SIG-M5 treated with dmso at 0.1 percent for 504 hours (cell line): ENCODE measurements around the gene CTNND2.

Source experiments
- DNase-seq: peaks from one replicate; lab custom pipeline; 2025; ENCODE audit not compliant: unreplicated experiment; lab: John Stamatoyannopoulos, UW

Gene CTNND2

DNA sequence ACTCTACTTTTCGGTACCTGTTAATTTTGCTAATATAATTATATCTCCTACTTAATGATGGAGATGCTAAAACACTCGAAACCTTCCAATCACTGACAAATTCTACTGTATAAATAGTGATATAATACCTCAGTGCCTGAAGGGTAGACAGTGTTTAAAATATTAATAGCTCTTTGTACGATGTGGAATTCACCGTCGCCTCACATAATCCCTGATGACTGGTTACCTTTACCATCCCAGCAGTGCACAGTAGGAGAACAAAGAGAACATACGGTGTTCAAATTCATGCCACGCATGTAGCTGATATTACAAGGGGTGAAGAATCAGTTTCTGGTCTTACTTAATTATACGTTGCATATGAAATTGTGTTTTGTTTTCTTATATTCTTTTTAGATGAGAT lies 506.7 kb downstream of the CTNND2 start:
- DNase-seq: no peak

- no peak for DNase-seq
Observed at GRCh38 chr5:11396917-11397316, 507.3 kb downstream of the CTNND2 start.

- DNase-seq: no peak
Observed at GRCh38 chr5:11394933-11395332, 509.3 kb downstream of the CTNND2 start.

- DNase-seq: no peak
Observed at GRCh38 chr5:11390291-11390767, 513.9 kb downstream of the CTNND2 start.

- no peak for DNase-seq
Observed at GRCh38 chr5:11387382-11387781, 516.9 kb downstream of the CTNND2 start.

GRCh38 chr5:11386398-11386797 lies 517.8 kb downstream of the CTNND2 start:
- DNase-seq: no peak

DNA sequence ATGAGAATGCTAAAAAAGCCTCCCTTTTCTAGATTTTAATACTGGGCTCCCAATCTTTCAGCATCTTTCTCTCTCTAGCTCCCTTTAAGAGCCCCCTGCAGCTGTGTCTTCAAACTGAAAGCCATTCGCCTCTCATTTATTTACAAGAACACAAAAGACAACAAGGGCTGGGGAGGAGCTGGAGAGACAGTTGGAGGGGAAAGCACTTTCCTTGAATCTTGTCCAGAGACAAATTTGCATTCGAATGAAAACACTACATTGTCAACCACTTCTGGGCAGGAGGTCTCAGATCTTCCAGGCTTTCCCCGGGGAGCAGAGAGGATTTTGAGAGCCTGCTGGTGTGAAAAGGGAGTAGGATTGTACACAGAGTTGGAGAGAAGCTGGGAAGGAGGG lies 518.3 kb downstream of the CTNND2 start:
- no peak for DNase-seq

DNA sequence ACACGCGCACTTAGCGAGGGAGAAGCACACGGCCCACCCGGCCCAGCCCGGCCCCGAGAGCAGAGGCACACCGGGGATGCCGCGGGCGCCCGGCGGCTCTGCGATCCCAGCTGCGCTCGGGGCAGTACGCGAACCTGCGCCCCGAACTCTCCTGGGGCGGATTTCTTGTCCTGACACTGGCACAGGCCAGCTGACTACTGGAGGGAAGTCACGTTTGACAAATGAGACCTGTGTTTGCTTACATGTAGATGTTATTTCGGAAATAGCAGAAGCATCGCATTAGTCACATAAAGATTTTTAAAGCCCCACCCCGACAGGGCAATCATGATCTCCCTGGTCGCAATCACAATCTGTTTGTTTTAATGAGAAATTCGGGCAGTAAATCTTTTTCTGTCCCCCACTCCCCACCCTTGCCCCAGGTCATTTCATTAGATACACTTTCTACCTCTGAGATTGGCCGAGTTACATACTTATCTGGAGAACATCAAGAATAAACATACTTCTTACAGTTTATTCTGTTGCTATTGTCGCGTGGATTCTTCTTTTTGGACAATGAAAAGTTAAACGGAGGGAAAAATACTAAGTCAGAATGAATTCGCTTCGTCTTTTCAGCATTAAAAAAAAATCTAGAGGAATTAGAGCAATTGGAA lies 518.9 kb downstream of the CTNND2 start:
- no peak for DNase-seq

DNA sequence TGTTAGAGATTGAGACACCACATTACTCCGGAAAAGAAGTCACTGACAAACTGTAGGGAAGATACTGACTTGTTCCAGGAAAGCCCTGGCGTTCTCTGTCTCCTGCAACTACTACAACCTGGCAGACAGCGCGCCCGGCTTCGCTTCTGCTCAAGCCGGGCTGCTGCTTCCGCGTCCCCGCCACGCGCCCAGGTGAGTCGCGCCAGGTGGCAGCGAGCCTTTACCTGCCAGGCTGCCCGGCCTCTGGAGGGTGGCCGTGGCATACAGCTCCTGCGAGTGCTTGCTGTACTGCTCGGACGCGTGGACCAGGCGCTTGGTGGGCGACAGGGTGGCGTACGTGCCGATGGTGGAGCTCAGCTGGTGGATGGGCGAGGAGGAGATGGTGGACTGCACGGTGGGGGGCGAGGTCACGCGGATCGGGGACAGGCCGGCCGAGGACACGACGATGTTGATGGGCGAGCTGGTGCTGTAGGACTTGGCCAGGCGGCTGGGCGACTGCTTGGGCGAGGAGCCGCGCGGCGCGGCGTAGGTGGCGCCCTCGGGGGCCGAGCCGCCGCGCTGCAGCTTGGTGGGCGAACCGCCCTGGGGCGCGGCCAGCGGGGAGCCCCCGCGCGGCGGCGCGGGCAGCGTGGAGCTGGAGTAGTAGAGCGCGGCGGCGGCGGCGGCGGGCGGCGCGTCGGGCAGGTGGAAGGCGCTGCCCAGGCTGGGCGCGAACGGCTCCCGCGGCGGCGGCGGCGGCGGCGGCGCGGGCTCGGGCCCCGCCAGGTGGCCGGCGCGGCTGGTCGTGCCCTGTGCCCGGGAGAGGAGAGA lies 519.6 kb downstream of the CTNND2 start:
- no peak for DNase-seq

DNA sequence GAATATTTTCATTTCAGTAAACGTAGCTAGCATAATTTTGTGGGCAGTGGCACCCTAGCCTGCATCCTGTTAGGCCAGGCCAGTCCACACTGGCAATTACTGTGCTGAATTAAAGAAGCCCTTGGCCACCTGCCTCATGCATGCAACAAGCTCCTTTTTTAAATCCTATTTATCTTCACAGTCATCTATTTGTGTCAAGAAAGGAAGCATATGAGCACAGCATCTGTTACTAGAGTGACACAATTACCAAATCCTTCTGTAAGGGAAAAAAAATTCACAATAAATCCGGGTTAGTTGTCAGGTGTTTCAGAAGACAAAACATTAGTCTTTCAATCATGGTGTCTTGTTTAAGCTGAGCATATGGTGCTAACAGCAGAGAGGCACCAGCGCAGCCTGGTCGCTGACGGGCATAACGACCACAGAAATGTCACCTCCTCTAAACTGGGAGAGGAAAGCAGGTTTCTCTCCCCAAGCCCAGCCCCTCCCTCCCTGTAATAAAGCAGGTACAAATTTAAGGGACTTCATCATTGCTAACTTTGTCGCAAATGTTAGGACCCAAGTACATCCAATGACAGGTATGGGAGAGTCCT lies 520.6 kb downstream of the CTNND2 start:
- no peak for DNase-seq

GRCh38 chr5:11378461-11378860 lies 525.8 kb downstream of the CTNND2 start:
- DNase-seq: no peak

GRCh38 chr5:11377896-11378295 lies 526.4 kb downstream of the CTNND2 start:
- DNase-seq: no peak

DNA sequence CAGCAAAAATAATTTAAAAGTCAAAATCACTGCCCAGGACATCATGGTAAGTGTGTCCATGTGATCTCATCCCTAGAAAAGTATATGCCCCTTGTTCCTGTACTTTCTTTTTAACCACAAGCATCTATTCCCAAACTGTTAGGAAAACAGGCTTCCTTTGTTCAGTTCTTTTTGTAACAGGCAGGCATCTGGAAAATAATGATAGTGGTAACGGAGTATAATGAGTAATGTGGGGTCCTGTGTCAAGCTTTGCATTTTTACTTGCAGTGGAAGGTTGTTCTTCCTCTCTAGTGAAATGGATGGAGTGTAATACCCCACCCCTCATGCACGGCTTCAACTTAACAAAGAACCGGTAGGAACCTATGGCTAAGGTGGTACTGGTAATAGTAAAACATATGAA lies 532.1 kb downstream of the CTNND2 start:
- no peak for DNase-seq

- DNase-seq: no peak
Observed at GRCh38 chr5:11371021-11371420, 533.2 kb downstream of the CTNND2 start.

DNA sequence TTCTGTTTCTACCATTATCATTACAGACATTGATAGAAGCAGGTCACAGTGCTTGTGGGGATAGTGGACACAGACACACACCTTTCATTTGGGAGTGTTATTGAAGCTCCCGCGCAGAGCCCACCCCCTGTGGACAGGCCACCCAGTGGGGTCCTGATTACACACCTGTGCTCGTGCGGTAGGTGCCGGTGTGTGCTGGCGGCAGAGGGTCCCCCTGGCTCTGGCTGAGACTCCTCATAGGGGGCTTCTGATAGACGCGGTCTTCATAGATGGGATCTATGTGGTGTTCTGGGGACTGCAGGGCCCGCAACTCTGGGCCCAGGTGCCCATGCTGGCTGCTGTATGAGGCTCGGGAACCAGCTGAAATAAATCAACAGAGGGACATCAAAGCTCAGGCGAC lies 539.7 kb downstream of the CTNND2 start:
- no peak for DNase-seq

DNA sequence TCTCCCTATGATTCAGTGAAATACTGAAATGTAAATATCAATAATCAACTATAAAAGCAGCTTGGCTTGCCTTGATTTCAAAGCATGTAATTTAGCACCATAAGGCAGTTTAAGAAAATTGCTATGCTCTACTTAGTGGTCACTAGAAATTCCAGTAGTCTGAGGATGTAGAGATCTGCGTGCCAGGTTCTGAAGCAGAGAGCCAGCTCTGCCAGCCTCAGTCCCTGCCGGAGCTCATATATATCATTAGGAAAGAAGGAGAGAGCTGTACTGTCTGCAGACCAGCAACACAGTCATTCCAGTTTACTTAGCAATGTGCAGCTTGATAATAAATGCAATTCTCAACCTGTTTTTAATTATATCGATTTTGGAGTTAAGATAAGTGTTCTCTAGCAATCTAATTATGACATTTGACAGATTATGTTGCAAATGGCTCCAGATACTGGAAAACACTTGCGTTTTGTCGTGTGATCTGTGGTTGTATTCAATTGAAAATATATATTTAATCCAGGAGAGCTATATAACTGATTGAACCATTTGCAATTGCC lies 540.5 kb downstream of the CTNND2 start:
- DNase-seq: no peak

GRCh38 chr5:11361768-11362167 lies 542.5 kb downstream of the CTNND2 start:
- no peak for DNase-seq

DNA sequence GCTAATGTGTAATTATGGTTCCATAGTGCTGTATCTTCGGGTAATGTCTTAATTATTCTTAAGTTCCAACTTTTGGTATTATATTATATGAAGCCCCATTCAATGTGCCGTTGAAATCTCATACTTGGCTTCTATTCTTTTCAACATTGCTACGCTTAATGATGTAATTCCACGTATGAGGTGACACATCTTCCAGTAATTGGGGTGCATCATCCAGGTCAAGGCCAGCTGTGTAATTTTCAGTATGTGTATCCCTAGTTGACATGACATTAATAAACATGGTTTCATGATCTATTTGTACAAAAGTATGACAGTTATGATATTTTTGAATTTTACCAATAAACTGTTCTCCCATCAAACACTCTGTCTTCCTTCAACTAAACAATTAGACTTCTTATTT lies 546.3 kb downstream of the CTNND2 start:
- DNase-seq: no peak

DNA sequence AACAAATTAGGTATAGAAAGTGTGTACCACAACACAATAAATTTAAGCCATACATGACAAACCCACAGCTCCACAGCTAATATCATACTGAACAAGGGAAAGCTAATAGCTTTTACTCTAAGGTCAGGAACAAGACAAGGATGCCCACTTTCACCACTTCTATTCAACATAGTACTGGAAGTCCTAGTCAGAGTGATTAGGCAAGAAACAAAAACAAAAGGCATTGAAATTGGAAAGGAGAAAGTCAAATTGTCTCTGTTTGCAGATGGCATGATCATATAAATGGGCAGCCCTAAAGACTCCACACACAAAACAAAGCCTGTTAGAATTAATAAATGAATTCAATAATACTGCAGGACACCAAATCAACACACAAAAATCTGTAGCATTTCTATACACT lies 548.8 kb downstream of the CTNND2 start:
- DNase-seq: no peak

- no peak for DNase-seq
Observed at GRCh38 chr5:11346336-11346735, 557.9 kb downstream of the CTNND2 start.

GRCh38 chr5:11335881-11336760 lies 568.1 kb downstream of the CTNND2 start:
- DNase-seq: no peak
